IPS-18c (cell line): ENCODE measurements around the gene DPH3.

Source experiments
- H3K4me3 ChIP-seq: 2 replicates; pipeline ENCODE4 v1.7.0; 2013; ENCODE audit warnings: low read depth, mild to moderate bottlenecking, low read length, moderate library complexity; ENCODE audit not compliant: insufficient read depth
- H3K9me3 ChIP-seq: one replicate; pipeline ENCODE4 v1.6.1; 2013; ENCODE audit warnings: mild to moderate bottlenecking, low read length, moderate library complexity; ENCODE audit not compliant: control insufficient read depth, insufficient read depth

The DPH3 gene

GRCh38 chr3:16297997-16298885 lies 33.5 kb upstream of the DPH3 start:
- H3K4me3 ChIP-seq: no peak overlapping the region
- no peaks in the 10 kb centered on the region for H3K9me3 ChIP-seq

- Histone ChIP-seq H3K9me3 (no peaks in the 10 kb centered on the region), H3K4me3 (no peak overlapping the region)
Observed at GRCh38 chr3:16295298-16295890, 30.7 kb upstream of the DPH3 start.

GRCh38 chr3:16294844-16295243 lies 30.1 kb upstream of the DPH3 start:
- no peak overlapping the region for H3K4me3 ChIP-seq
- H3K9me3 ChIP-seq: no peaks in the 10 kb centered on the region

GRCh38 chr3:16290827-16291196 lies 26.1 kb upstream of the DPH3 start:
- H3K9me3 ChIP-seq: no peaks in the 10 kb centered on the region
- no peak overlapping the region for H3K4me3 ChIP-seq

GRCh38 chr3:16290007-16290826 lies 25.5 kb upstream of the DPH3 start:
- H3K4me3 ChIP-seq: no peak overlapping the region
- no peaks in the 10 kb centered on the region for H3K9me3 ChIP-seq

GRCh38 chr3:16289144-16289889 lies 24.6 kb upstream of the DPH3 start:
- Histone ChIP-seq H3K9me3 (no peaks in the 10 kb centered on the region), H3K4me3 (no peak overlapping the region)

- H3K9me3 ChIP-seq: no peaks in the 10 kb centered on the region
- no peak overlapping the region for H3K4me3 ChIP-seq
Observed at GRCh38 chr3:16288664-16289063, 23.9 kb upstream of the DPH3 start.

- Histone ChIP-seq H3K9me3 (no peaks in the 10 kb centered on the region), H3K4me3 (no peak overlapping the region)
Observed at GRCh38 chr3:16286751-16287543, 22.2 kb upstream of the DPH3 start.

GRCh38 chr3:16286161-16286560 lies 21.4 kb upstream of the DPH3 start:
- H3K9me3 ChIP-seq: no peaks in the 10 kb centered on the region
- no peak overlapping the region for H3K4me3 ChIP-seq

- Histone ChIP-seq H3K4me3 (no peak overlapping the region), H3K9me3 (no peaks in the 10 kb centered on the region)
Observed at GRCh38 chr3:16284633-16285032, 19.9 kb upstream of the DPH3 start.

- Histone ChIP-seq H3K4me3 (no peak overlapping the region), H3K9me3 (no peaks in the 10 kb centered on the region)
Observed at GRCh38 chr3:16280671-16281070, 15.9 kb upstream of the DPH3 start.

GRCh38 chr3:16279010-16279801 lies 14.5 kb upstream of the DPH3 start:
- no peak overlapping the region for H3K4me3 ChIP-seq
- H3K9me3 ChIP-seq: no peaks in the 10 kb centered on the region

GRCh38 chr3:16277471-16277870 lies 12.7 kb upstream of the DPH3 start:
- no peak overlapping the region for H3K4me3 ChIP-seq
- H3K9me3 ChIP-seq: no peaks in the 10 kb centered on the region

GRCh38 chr3:16273867-16274266 lies 9.1 kb upstream of the DPH3 start:
- Histone ChIP-seq H3K9me3 (no peaks in the 10 kb centered on the region), H3K4me3 (no peak overlapping the region)

GRCh38 chr3:16272588-16272987 lies 7.8 kb upstream of the DPH3 start:
- no peaks in the 10 kb centered on the region for H3K9me3 ChIP-seq
- no peak overlapping the region for H3K4me3 ChIP-seq

GRCh38 chr3:16270855-16271254 lies 6.1 kb upstream of the DPH3 start:
- no peak overlapping the region for H3K4me3 ChIP-seq
- no peaks in the 10 kb centered on the region for H3K9me3 ChIP-seq
